ENCODE data around the gene SBF2.
"Not testable (repeated sequence)": the region's sequence is repeated elsewhere in the genome, so short reads cannot be mapped to it uniquely, and the experiment has no call there.

SBF2 gene

GRCh38 chr11:10004526-10005113, 289.4 kb downstream of the SBF2 start:
- no peaks in the 10 kb centered on the region for H3K36me3 ChIP-seq (ENCODE audit: control insufficient read depth, insufficient read depth, low read length)
- no peaks in the 10 kb centered on the region for H3K4me1 ChIP-seq (ENCODE audit: control insufficient read depth, insufficient read depth, low read length)
- no peaks in the 10 kb centered on the region for H3K27me3 ChIP-seq (ENCODE audit: control insufficient read depth, insufficient read depth, low read length)
- H3K27ac ChIP-seq (ENCODE audit: low read depth, low read length) = no peak overlapping the region
- H3K9ac ChIP-seq (ENCODE audit: low read length) = no peak overlapping the region
- H3K4me3 ChIP-seq (ENCODE audit: low read length) = no peak overlapping the region

GRCh38 chr11:10002221-10002620, 291.8 kb downstream of the SBF2 start:
- Histone ChIP-seq H3K27me3 (ENCODE audit: control insufficient read depth, insufficient read depth, low read length) (no peaks in the 10 kb centered on the region), H3K4me1 (ENCODE audit: control insufficient read depth, insufficient read depth, low read length) (no peaks in the 10 kb centered on the region), H3K9ac (ENCODE audit: low read length) (no peak overlapping the region), H3K27ac (ENCODE audit: low read depth, low read length) (no peak overlapping the region), H3K4me3 (ENCODE audit: low read length) (no peak overlapping the region), H3K36me3 (ENCODE audit: control insufficient read depth, insufficient read depth, low read length) (no peaks in the 10 kb centered on the region)

GRCh38 chr11:9992306-9992705, 301.7 kb downstream of the SBF2 start:
- no peaks in the 10 kb centered on the region for H3K4me1 ChIP-seq (ENCODE audit: control insufficient read depth, insufficient read depth, low read length)
- no peak overlapping the region for H3K27ac ChIP-seq (ENCODE audit: low read depth, low read length)
- no peaks in the 10 kb centered on the region for H3K36me3 ChIP-seq (ENCODE audit: control insufficient read depth, insufficient read depth, low read length)
- H3K9ac ChIP-seq (ENCODE audit: low read length) = no peak overlapping the region
- H3K27me3 ChIP-seq (ENCODE audit: control insufficient read depth, insufficient read depth, low read length) = no peaks in the 10 kb centered on the region
- no peak overlapping the region for H3K4me3 ChIP-seq (ENCODE audit: low read length)

GRCh38 chr11:9990221-9990973, 303.6 kb downstream of the SBF2 start:
- no peaks in the 10 kb centered on the region for H3K27me3 ChIP-seq (ENCODE audit: control insufficient read depth, insufficient read depth, low read length)
- H3K4me3 ChIP-seq (ENCODE audit: low read length) = no peak overlapping the region
- H3K36me3 ChIP-seq (ENCODE audit: control insufficient read depth, insufficient read depth, low read length) = no peaks in the 10 kb centered on the region
- H3K4me1 ChIP-seq (ENCODE audit: control insufficient read depth, insufficient read depth, low read length) = no peaks in the 10 kb centered on the region
- H3K9ac ChIP-seq (ENCODE audit: low read length) = no peak overlapping the region
- no peak overlapping the region for H3K27ac ChIP-seq (ENCODE audit: low read depth, low read length)

GRCh38 chr11:9987303-9987702, 306.7 kb downstream of the SBF2 start:
- H3K4me1 ChIP-seq (ENCODE audit: control insufficient read depth, insufficient read depth, low read length); H3K36me3 ChIP-seq (ENCODE audit: control insufficient read depth, insufficient read depth, low read length): not testable (repeated sequence)

GRCh38 chr11:9982796-9983579, 311.0 kb downstream of the SBF2 start:
- no peaks in the 10 kb centered on the region for H3K27me3 ChIP-seq (ENCODE audit: control insufficient read depth, insufficient read depth, low read length)
- H3K4me3 ChIP-seq (ENCODE audit: low read length) = no peak overlapping the region
- no peaks in the 10 kb centered on the region for H3K4me1 ChIP-seq (ENCODE audit: control insufficient read depth, insufficient read depth, low read length)
- no peak overlapping the region for H3K27ac ChIP-seq (ENCODE audit: low read depth, low read length)
- no peak overlapping the region for H3K9ac ChIP-seq (ENCODE audit: low read length)
- no peaks in the 10 kb centered on the region for H3K36me3 ChIP-seq (ENCODE audit: control insufficient read depth, insufficient read depth, low read length)

More at GRCh38 chr11:9987303-9987702, 306.7 kb downstream of the SBF2 start:
- not testable (repeated sequence) for H3K9ac ChIP-seq (ENCODE audit: low read length); H3K27ac ChIP-seq (ENCODE audit: low read depth, low read length); H3K4me3 ChIP-seq (ENCODE audit: low read length); H3K27me3 ChIP-seq (ENCODE audit: control insufficient read depth, insufficient read depth, low read length)

- Histone ChIP-seq H3K36me3 (ENCODE audit: control insufficient read depth, insufficient read depth, low read length) (no peaks in the 10 kb centered on the region), H3K27me3 (ENCODE audit: control insufficient read depth, insufficient read depth, low read length) (no peaks in the 10 kb centered on the region), H3K4me3 (ENCODE audit: low read length) (no peak overlapping the region), H3K27ac (ENCODE audit: low read depth, low read length) (no peak overlapping the region), H3K4me1 (ENCODE audit: control insufficient read depth, insufficient read depth, low read length) (no peaks in the 10 kb centered on the region), H3K9ac (ENCODE audit: low read length) (no peak overlapping the region)
Observed at GRCh38 chr11:9982127-9982795, 311.8 kb downstream of the SBF2 start.

GRCh38 chr11:9980931-9981330, 313.1 kb downstream of the SBF2 start:
- Histone ChIP-seq H3K4me1 (ENCODE audit: control insufficient read depth, insufficient read depth, low read length) (no peaks in the 10 kb centered on the region), H3K4me3 (ENCODE audit: low read length) (no peak overlapping the region), H3K9ac (ENCODE audit: low read length) (no peak overlapping the region), H3K36me3 (ENCODE audit: control insufficient read depth, insufficient read depth, low read length) (no peaks in the 10 kb centered on the region), H3K27me3 (ENCODE audit: control insufficient read depth, insufficient read depth, low read length) (no peaks in the 10 kb centered on the region), H3K27ac (ENCODE audit: low read depth, low read length) (no peak overlapping the region)

- Histone ChIP-seq H3K9ac (ENCODE audit: low read length) (no peak overlapping the region), H3K27ac (ENCODE audit: low read depth, low read length) (no peak overlapping the region)
Observed at GRCh38 chr11:9977554-9977953, 316.5 kb downstream of the SBF2 start.

GRCh38 chr11:9974375-9974774, 319.6 kb downstream of the SBF2 start:
- no peak overlapping the region for H3K4me3 ChIP-seq (ENCODE audit: low read length)
- no peaks in the 10 kb centered on the region for H3K36me3 ChIP-seq (ENCODE audit: control insufficient read depth, insufficient read depth, low read length)
- no peak overlapping the region for H3K9ac ChIP-seq (ENCODE audit: low read length)
- no peaks in the 10 kb centered on the region for H3K4me1 ChIP-seq (ENCODE audit: control insufficient read depth, insufficient read depth, low read length)
- H3K27ac ChIP-seq (ENCODE audit: low read depth, low read length) = no peak overlapping the region
- no peaks in the 10 kb centered on the region for H3K27me3 ChIP-seq (ENCODE audit: control insufficient read depth, insufficient read depth, low read length)

More at GRCh38 chr11:9977554-9977953, 316.5 kb downstream of the SBF2 start:
- H3K36me3 ChIP-seq (ENCODE audit: control insufficient read depth, insufficient read depth, low read length) = no peaks in the 10 kb centered on the region
- H3K4me1 ChIP-seq (ENCODE audit: control insufficient read depth, insufficient read depth, low read length) = no peaks in the 10 kb centered on the region
- no peak overlapping the region for H3K4me3 ChIP-seq (ENCODE audit: low read length)
- no peaks in the 10 kb centered on the region for H3K27me3 ChIP-seq (ENCODE audit: control insufficient read depth, insufficient read depth, low read length)

- H3K27ac ChIP-seq (ENCODE audit: low read depth, low read length) = no peak overlapping the region
- H3K4me1 ChIP-seq (ENCODE audit: control insufficient read depth, insufficient read depth, low read length) = no peaks in the 10 kb centered on the region
- no peaks in the 10 kb centered on the region for H3K36me3 ChIP-seq (ENCODE audit: control insufficient read depth, insufficient read depth, low read length)
Observed at GRCh38 chr11:9973921-9974320, 320.1 kb downstream of the SBF2 start.

GRCh38 chr11:9972989-9973388, 321.0 kb downstream of the SBF2 start:
- Histone ChIP-seq H3K36me3 (ENCODE audit: control insufficient read depth, insufficient read depth, low read length) (no peaks in the 10 kb centered on the region), H3K9ac (ENCODE audit: low read length) (no peak overlapping the region), H3K4me1 (ENCODE audit: control insufficient read depth, insufficient read depth, low read length) (no peaks in the 10 kb centered on the region), H3K4me3 (ENCODE audit: low read length) (no peak overlapping the region), H3K27me3 (ENCODE audit: control insufficient read depth, insufficient read depth, low read length) (no peaks in the 10 kb centered on the region), H3K27ac (ENCODE audit: low read depth, low read length) (no peak overlapping the region)

More at GRCh38 chr11:9973921-9974320, 320.1 kb downstream of the SBF2 start:
- H3K4me3 ChIP-seq (ENCODE audit: low read length) = no peak overlapping the region
- H3K9ac ChIP-seq (ENCODE audit: low read length) = no peak overlapping the region
- no peaks in the 10 kb centered on the region for H3K27me3 ChIP-seq (ENCODE audit: control insufficient read depth, insufficient read depth, low read length)

Measured in rectal smooth muscle tissue (tissue), 1 donor.